Measurements from ENCODE around the gene VWDE. TPM values are rescaled to one million over a fixed set of nuclear protein-coding genes. Genes with fewer than 3 reads are reported as not detected.

The VWDE gene
- total RNA-seq, 1 experiment from 2014 or later, result 13.7 TPM

DNA sequence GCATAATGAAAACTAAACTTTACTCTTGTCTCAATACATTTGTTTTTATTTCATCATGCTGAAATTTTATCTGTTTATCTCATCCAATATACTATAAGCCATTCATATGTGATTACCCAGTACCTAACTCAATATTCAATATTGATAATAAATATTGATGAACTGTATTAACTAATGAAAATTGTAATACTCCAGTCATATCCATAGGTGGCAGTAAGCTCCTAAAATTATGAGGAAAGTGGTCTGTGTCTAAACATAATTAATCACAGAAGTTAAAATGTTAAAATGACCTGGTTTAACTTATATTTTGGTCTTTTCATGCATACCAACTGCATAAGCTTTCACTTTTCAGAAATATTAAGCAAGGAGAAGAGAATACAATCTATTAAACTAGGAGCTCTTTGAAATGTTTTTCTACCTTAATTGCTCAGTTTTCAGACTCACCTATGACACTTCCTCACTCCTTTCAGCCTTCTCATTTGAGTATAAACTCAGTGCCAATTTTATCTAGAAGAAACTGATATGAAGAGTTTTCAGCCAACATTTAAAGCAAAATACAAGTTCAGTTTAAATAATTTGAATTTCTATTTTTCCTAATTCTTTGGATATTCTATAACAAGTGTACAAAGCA is 30.5 kb upstream of the VWDE start:
- Histone ChIP-seq H3K27ac (ENCODE audit: low read depth, low read length) (no peak overlapping the region), H3K36me3 (ENCODE audit: control insufficient read depth in 1 of 2, insufficient read depth in 2 of 2, low read length in 2 of 2) (no peaks in the 10 kb centered on the region), H3K9me3 (ENCODE audit: control insufficient read depth in 1 of 2, insufficient read depth in 1 of 2, low read depth in 1 of 2, low read length in 2 of 2) (no peaks in the 10 kb centered on the region), H3K4me2 (ENCODE audit: low read length) (no peak overlapping the region), H4K20me1 (ENCODE audit: insufficient read depth) (no peaks in the 10 kb centered on the region), H3K27me3 (ENCODE audit: insufficient read depth, low read length) (no peaks in the 10 kb centered on the region), H2AFZ (ENCODE audit: low read depth, low read length, poor library complexity, severe bottlenecking) (peak overlapping the region; percentile 37), H3K9ac (ENCODE audit: low read length) (no peak overlapping the region), H3K79me2 (ENCODE audit: insufficient read depth, low read length) (no peaks in the 10 kb centered on the region), H3K4me1 (ENCODE audit: control insufficient read depth in 1 of 2, insufficient read depth in 2 of 2, low read length in 2 of 2) (peaks cover 0 to 7% of the 10 kb centered on the region in 2 experiments; a peak in 1 of 4 replicates), H3K4me3 (replicated peaks in 1 of 2; ENCODE audit: low read depth in 1 of 2, low read length in 2 of 2) (no peak overlapping the region), H3K9me2 (ENCODE audit: insufficient read depth) (no peaks in the 10 kb centered on the region)
- POLR2A ChIA-PET, result no interaction called here
- CTCF ChIA-PET, result interaction anchor here (0.6 to 1.6 kb wide), 15 partner anchors 10 to 91 kb away, joined by 3 to 9 read pairs (median 4); partner anchors contain the start of gene VWDE
- no TSS peak for BruUV-seq (replicated peaks)
- ATAC-seq (peak; percentile 67; the same call in 1 of the 2 replicates), DNase-seq (ENCODE audit: low read depth, low spot score) (no peak)
- intact Hi-C loops (cut with micrococcal nuclease), result loop anchor here (10.0 kb wide), 1 partner anchor 61 kb away; no protein-coding TSS in a partner anchor
- RAD21 ChIA-PET (ENCODE audit: low non-redundant PET in 1 of 2, low total read pairs in 2 of 2, uncharacterized antibody in 2 of 2, unreplicated experiment in 2 of 2), result no interaction called here
- peak; percentile 59 for TF ChIP-seq RAD21 (IDR thresholded peaks at IDR 0.05; ENCODE audit: low read depth)
- no peak for TF ChIP-seq ZFX (IDR thresholded peaks at IDR 0.05)
- TF ChIP-seq, protein P1, sequence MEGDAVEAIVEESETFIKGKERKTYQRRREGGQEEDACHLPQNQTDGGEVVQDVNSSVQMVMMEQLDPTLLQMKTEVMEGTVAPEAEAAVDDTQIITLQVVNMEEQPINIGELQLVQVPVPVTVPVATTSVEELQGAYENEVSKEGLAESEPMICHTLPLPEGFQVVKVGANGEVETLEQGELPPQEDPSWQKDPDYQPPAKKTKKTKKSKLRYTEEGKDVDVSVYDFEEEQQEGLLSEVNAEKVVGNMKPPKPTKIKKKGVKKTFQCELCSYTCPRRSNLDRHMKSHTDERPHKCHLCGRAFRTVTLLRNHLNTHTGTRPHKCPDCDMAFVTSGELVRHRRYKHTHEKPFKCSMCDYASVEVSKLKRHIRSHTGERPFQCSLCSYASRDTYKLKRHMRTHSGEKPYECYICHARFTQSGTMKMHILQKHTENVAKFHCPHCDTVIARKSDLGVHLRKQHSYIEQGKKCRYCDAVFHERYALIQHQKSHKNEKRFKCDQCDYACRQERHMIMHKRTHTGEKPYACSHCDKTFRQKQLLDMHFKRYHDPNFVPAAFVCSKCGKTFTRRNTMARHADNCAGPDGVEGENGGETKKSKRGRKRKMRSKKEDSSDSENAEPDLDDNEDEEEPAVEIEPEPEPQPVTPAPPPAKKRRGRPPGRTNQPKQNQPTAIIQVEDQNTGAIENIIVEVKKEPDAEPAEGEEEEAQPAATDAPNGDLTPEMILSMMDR (IDR thresholded peaks at IDR 0.05 in 2 of 3, conservative IDR thresholded peaks at IDR 0.05 in 1 of 3; ENCODE audit: borderline replicate concordance in 1 of 3, insufficient read depth in 1 of 3, low read depth in 2 of 3, low read length in 2 of 3), result peak; percentile 43 to 70 (median 48); a peak in 4 of 6 replicates

DNA sequence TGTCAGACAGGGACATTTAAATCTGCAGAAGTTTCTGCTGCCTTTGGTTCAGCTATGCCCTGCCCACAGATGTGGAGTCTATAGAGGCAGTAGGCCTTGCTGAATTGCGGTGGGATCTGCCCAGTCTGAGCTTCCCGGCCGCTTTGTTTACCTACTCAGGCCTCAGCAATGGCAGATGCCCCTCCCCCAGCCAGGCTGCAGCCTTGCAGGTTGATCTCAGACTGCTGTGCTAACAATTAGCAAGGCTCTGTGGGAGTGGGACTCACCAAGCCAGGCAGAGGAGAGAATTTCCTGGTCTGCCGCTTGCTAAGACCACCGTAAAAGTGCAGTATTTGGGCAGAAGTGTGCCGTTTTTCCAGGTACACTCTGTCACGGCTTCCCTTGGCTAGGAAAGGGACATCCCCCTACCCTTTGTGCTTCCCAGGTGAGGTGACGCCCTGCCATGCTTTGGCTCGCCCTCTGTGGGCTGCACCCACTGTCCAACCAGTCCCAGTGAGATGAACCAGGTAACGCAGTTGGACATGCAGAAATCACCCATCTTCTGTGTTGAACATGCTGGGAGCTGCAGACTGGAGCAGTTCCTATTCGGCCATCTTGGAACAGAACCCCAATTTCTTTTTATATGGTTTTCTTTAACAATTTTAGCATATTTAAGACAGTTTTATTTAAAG is 28.4 kb upstream of the VWDE start:
- ChIA-PET CTCF (no interaction called here), POLR2A (no interaction called here), RAD21 (ENCODE audit: low non-redundant PET in 1 of 2, low total read pairs in 2 of 2, uncharacterized antibody in 2 of 2, unreplicated experiment in 2 of 2) (no interaction called here)
- Histone ChIP-seq H2AFZ (ENCODE audit: low read depth, low read length, poor library complexity, severe bottlenecking) (no peak overlapping the region), H3K9me3 (ENCODE audit: control insufficient read depth in 1 of 2, insufficient read depth in 1 of 2, low read depth in 1 of 2, low read length in 2 of 2) (no peaks in the 10 kb centered on the region), H3K36me3 (ENCODE audit: control insufficient read depth in 1 of 2, insufficient read depth in 2 of 2, low read length in 2 of 2) (no peaks in the 10 kb centered on the region), H3K27ac (ENCODE audit: low read depth, low read length) (no peak overlapping the region), H3K4me2 (ENCODE audit: low read length) (no peak overlapping the region), H3K27me3 (ENCODE audit: insufficient read depth, low read length) (no peaks in the 10 kb centered on the region), H3K9ac (ENCODE audit: low read length) (no peak overlapping the region), H3K79me2 (ENCODE audit: insufficient read depth, low read length) (no peaks in the 10 kb centered on the region), H3K9me2 (ENCODE audit: insufficient read depth) (no peaks in the 10 kb centered on the region), H3K4me3 (replicated peaks in 1 of 2; ENCODE audit: low read depth in 1 of 2, low read length in 2 of 2) (no peak overlapping the region), H4K20me1 (ENCODE audit: insufficient read depth) (no peaks in the 10 kb centered on the region), H3K4me1 (ENCODE audit: control insufficient read depth in 1 of 2, insufficient read depth in 2 of 2, low read length in 2 of 2) (peaks cover 0 to 4% of the 10 kb centered on the region in 2 experiments; a peak in 1 of 4 replicates)
- DNase-seq (ENCODE audit: low read depth, low spot score), result no peak
- intact Hi-C loops (cut with micrococcal nuclease), result loop anchor here (10.0 kb wide), 1 partner anchor 63 kb away; no protein-coding TSS in a partner anchor
- no peak for ATAC-seq
- BruUV-seq (replicated peaks), result no TSS peak
- TF ChIP-seq POLR2AphosphoS5 (IDR thresholded peaks at IDR 0.05; ENCODE audit: low read depth, low read length) (no peak), SP1 (IDR thresholded peaks at IDR 0.05; ENCODE audit: low read depth) (no peak), ELF1 (IDR thresholded peaks at IDR 0.05; ENCODE audit: borderline replicate concordance, low read depth) (no peak), SIN3A (IDR thresholded peaks at IDR 0.05; ENCODE audit: low read depth) (no peak), FOSL1 (IDR thresholded peaks at IDR 0.05; ENCODE audit: low read depth) (no peak), JUND (IDR thresholded peaks at IDR 0.05) (no peak), ZFX (IDR thresholded peaks at IDR 0.05) (no peak), SRF (IDR thresholded peaks at IDR 0.05; ENCODE audit: low read depth) (no peak), EGR1 (IDR thresholded peaks at IDR 0.05; ENCODE audit: low read depth) (no peak)
- TF ChIP-seq, protein P2, sequence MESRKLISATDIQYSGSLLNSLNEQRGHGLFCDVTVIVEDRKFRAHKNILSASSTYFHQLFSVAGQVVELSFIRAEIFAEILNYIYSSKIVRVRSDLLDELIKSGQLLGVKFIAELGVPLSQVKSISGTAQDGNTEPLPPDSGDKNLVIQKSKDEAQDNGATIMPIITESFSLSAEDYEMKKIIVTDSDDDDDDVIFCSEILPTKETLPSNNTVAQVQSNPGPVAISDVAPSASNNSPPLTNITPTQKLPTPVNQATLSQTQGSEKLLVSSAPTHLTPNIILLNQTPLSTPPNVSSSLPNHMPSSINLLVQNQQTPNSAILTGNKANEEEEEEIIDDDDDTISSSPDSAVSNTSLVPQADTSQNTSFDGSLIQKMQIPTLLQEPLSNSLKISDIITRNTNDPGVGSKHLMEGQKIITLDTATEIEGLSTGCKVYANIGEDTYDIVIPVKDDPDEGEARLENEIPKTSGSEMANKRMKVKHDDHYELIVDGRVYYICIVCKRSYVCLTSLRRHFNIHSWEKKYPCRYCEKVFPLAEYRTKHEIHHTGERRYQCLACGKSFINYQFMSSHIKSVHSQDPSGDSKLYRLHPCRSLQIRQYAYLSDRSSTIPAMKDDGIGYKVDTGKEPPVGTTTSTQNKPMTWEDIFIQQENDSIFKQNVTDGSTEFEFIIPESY (IDR thresholded peaks at IDR 0.05; ENCODE audit: extremely low read depth, insufficient replicate concordance, low read length), result no peak
- TF ChIP-seq, protein P1 (IDR thresholded peaks at IDR 0.05 in 2 of 3, conservative IDR thresholded peaks at IDR 0.05 in 1 of 3; ENCODE audit: borderline replicate concordance in 1 of 3, insufficient read depth in 1 of 3, low read depth in 2 of 3, low read length in 2 of 3), result no peak
